Naive thymus-derived CD4-positive, alpha-beta T cell (primary cell): ENCODE data around the gene RAC3. TPM values are rescaled to one million over a fixed set of nuclear protein-coding genes. Genes with fewer than 3 reads are reported as not detected.
A peak's percentile ranks its signal among the peaks of the same experiment; 100 is the strongest.

Experiments
- ATAC-seq: fragments of 150-1000 bp; cut with Tn5 transposase; 2 replicates; pipeline ENCODE4 v1.10.0; 2021; ENCODE audit warnings: mild to moderate bottlenecking, moderate library complexity
- CTCF ChIA-PET: fragments of 350-600 bp; sonication (Branson Sonifier 250); formaldehyde crosslinking; loops from one replicate; lab custom pipeline; 2021; ENCODE audit warnings: antibody characterized with exemption; lab: Charles Lee
- POLR2A ChIA-PET: fragments of 350-600 bp; sonication (Branson Sonifier 250); formaldehyde crosslinking; loops from one replicate; lab custom pipeline; 2021; ENCODE audit warnings: antibody characterized with exemption, inconsistent platforms; lab: Charles Lee
- DNase-seq, 9 donors: peaks; one replicate each; pipeline versions ENCODE4 v3.0.0 to v3.0.0-alpha.2; 2020 to 2022; ENCODE audit warnings: mixed read lengths in 1 of 9
- H3K27ac ChIP-seq: one replicate; pipeline ENCODE4 v1.7.0; 2013; ENCODE audit warnings: mild to moderate bottlenecking, low read depth, low read length, moderate library complexity
- H3K27me3 ChIP-seq, 2 donors: one replicate each; pipeline ENCODE4 v1.7.0; 2013; ENCODE audit warnings: low read length in 2 of 2, mild to moderate bottlenecking in 2 of 2, moderate library complexity in 2 of 2; ENCODE audit not compliant: control insufficient read depth in 2 of 2, insufficient read depth in 2 of 2
- H3K36me3 ChIP-seq, 3 experiments: 1 replicate in 2 of 3; 2 replicates in 1 of 3; pipeline ENCODE4 v1.7.0; 2013; ENCODE audit warnings: low read length in 3 of 3, mild to moderate bottlenecking in 3 of 3, moderate library complexity in 1 of 3; ENCODE audit not compliant: insufficient read depth in 3 of 3, control insufficient read depth in 2 of 3
- H3K4me1 ChIP-seq, 2 donors: one replicate each; pipeline ENCODE4 v1.7.0; 2013; ENCODE audit warnings: low read length in 2 of 2, mild to moderate bottlenecking in 2 of 2, moderate library complexity in 1 of 2; ENCODE audit not compliant: control insufficient read depth in 2 of 2, insufficient read depth in 2 of 2
- H3K4me3 ChIP-seq: 2 replicates; pipeline ENCODE4 v1.7.0; 2013; ENCODE audit warnings: mild to moderate bottlenecking, low read length
- H3K9me3 ChIP-seq, 3 experiments: 1 replicate in 2 of 3; 2 replicates in 1 of 3; pipeline ENCODE4 v1.7.0; 2013; ENCODE audit warnings: low read length in 3 of 3; ENCODE audit not compliant: control insufficient read depth in 2 of 3
- H3K27ac Mint-ChIP-seq, 9 donors: one replicate each; pipeline ENCODE4 v1.8.0; 2020 to 2022; ENCODE audit warnings: mixed read lengths in 9 of 9, mild to moderate bottlenecking in 8 of 9, moderate library complexity in 5 of 9, inconsistent platforms in 2 of 9
- H3K27me3 Mint-ChIP-seq, 5 donors: one replicate each; pipeline ENCODE4 v1.8.0; 2021 to 2022; ENCODE audit warnings: mixed read lengths in 5 of 5, mild to moderate bottlenecking in 1 of 5
- H3K36me3 Mint-ChIP-seq, 5 donors: one replicate each; pipeline ENCODE4 v1.8.0; 2020 to 2022; ENCODE audit warnings: mixed read lengths in 5 of 5, mild to moderate bottlenecking in 3 of 5, inconsistent platforms in 1 of 5
- H3K4me1 Mint-ChIP-seq, 7 donors: one replicate each; pipeline ENCODE4 v1.8.0; 2020 to 2022; ENCODE audit warnings: mixed read lengths in 7 of 7, mild to moderate bottlenecking in 3 of 7, inconsistent platforms in 1 of 7
- H3K4me3 Mint-ChIP-seq, 10 donors: one replicate each; pipeline ENCODE4 v1.8.0; 2020 to 2022; ENCODE audit warnings: mild to moderate bottlenecking in 10 of 10, mixed read lengths in 10 of 10, moderate library complexity in 6 of 10, inconsistent platforms in 2 of 10
- H3K9me3 Mint-ChIP-seq, 11 donors: one replicate each; pipeline ENCODE4 v1.8.0; 2020 to 2022; ENCODE audit warnings: mixed read lengths in 11 of 11, mild to moderate bottlenecking in 4 of 11, inconsistent platforms in 1 of 11, moderate library complexity in 1 of 11
- intact Hi-C, 2 donors: fragments of 100-400 bp; cut with micrococcal nuclease; formaldehyde crosslinking; loops; one replicate each; pipeline ENCODE4 v1.15.1; 2023
- polyA plus RNA-seq, 2 donors: library from polyadenylated mRNA; unstranded; fragments of 300-500 nt; fragmentation: Illumina TruSeq; gene quantifications; one replicate each; pipeline ENCODE4 v1.2.3, GENCODE V29; 2021
- total RNA-seq, 6 experiments: library from RNA in 5 of 6; stranded (reverse) in 5 of 6; gene quantifications; 1 replicate in 5 of 6; 2 replicates in 1 of 6; pipeline ENCODE4 v1.2.3 and lab custom pipeline; 2021 to 2026

RAC3 gene
- total and polyA plus RNA-seq, 7 experiments from 2014 or later, result 1.3 to 8.5 (median 2.1) TPM; not detected in 2

DNA sequence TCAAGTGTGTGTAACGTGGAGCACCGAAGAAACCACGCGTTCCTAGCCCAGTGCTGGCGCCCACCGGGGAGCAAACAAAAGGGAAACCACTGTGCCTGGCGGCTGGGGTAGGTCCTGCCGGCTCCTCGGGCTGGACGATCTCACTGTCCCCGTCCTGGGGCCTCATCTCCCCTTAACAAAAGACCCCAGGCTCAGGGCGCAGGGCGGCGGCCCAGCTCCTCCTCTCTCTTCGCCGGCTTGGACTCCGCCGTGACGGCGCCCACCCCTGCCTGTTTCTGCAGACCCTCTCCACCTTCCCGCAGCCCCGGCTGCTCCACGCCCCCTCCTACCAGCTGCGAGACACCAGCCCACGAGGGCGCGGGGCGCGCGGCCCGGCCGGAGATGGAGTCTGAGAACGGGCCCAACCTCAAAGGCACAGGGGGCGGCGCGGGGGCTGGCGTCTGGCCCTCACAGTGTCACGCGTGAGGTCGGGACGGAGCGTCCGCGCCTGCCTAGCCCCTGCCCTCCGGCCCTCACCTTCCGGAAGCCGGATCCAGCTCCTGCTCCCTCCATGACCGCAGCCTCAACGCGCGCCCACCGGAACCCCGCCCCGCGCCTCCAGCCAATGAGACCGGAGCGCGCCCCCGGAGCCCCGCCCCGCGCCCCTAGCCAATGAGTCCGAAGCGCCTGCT, 9.0 kb upstream of the RAC3 start, which contains the start of gene CENPX:
TSS of gene CENPX (minus strand) at position 569 of the 671 bp plus-strand sequence. CDS start at position 552, 17 bp downstream.
- no peaks in the 10 kb centered on the region for H3K9me3 ChIP-seq
- H3K4me1 ChIP-seq, result peaks cover 16 to 29% of the 10 kb centered on the region in 2 donors
- ATAC-seq (no peak), DNase-seq (no peak)
- H3K9me3 Mint-ChIP-seq, result no peaks in the 10 kb centered on the region
- H3K27me3 Mint-ChIP-seq, result no peaks in the 10 kb centered on the region
- ChIA-PET POLR2A (interaction anchor here (0.6 to 4.6 kb wide), 12 partner anchors 15 to 207 kb away, joined by 3 to 29 read pairs (median 5); partner anchors contain the start of genes DCXR, DUS1L, NOTUM and SLC16A3), CTCF (interaction anchor here (0.9 to 6.1 kb wide), 5 partner anchors 15 to 69 kb away, joined by 3 to 122 read pairs (median 4); partner anchors contain the start of genes DCXR and NOTUM)
- intact Hi-C loops, result loop anchor here (1.0 to 5.0 kb wide), 7 partner anchors 54 to 730 kb away; partner anchors contain the start of genes MCRIP1 (in 2 of the 2), ALYREF (in 1 of the 2), ANAPC11 (in 1 of the 2) and HEXD (in 1 of the 2)
- H3K27me3 ChIP-seq, result no peaks in the 10 kb centered on the region
- peak within 1 kb of the TSS in 6 of 9 donors; percentile 64 to 88 (median 76) for H3K27ac Mint-ChIP-seq
- H3K4me3 Mint-ChIP-seq, result peak within 1 kb of the TSS; percentile 80 to 91 (median 84)
- peak within 1 kb of the TSS; percentile 71 for H3K4me3 ChIP-seq
- peaks cover 0 to 23% (median 0%) of the 10 kb centered on the region in 3 experiments for H3K36me3 ChIP-seq
- peaks cover 0 to 2% (median 0%) of the 10 kb centered on the region in 5 donors for H3K36me3 Mint-ChIP-seq
- peak within 1 kb of the TSS; percentile 65 for H3K27ac ChIP-seq
- H3K4me1 Mint-ChIP-seq, result peaks cover 5 to 28% (median 22%) of the 10 kb centered on the region in 7 donors

DNA sequence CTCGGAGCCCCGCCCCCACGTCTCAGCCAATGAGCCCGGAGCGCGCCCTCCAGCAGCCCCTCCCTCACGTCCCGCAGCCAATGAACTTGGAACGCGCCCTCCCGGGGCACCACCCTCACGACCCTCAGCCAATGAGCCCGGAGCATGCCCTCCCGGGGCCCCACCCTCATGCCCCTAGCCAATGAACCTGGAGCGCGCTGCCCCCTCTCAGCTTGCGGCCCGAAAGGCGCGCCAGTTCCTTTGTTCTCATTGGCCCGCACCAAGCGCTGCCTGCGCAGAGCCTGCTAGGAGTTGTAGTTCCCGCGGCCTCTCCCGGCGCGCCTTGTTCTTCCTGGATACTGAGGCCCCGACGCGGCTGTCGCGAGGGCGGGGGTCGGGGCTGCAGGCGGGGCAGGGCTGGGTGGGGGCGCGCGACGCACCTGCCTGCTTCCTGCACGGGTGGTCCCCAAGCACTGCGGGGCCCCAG, 8.5 kb upstream of the RAC3 start, which contains the start of gene LRRC45:
TSS of gene LRRC45 (plus strand) at position 325 of the 466 bp plus-strand sequence. CDS start 339 bp downstream, outside the sequence.
- Mint-ChIP-seq H3K4me1 (peaks cover 7 to 28% (median 22%) of the 10 kb centered on the region in 7 donors), H3K4me3 (peak within 1 kb of the TSS; percentile 80 to 91 (median 84)), H3K27ac (peak within 1 kb of the TSS in 7 of 9 donors; percentile 41 to 88 (median 66)), H3K27me3 (no peaks in the 10 kb centered on the region), H3K9me3 (no peaks in the 10 kb centered on the region), H3K36me3 (peaks cover 0 to 2% (median 0%) of the 10 kb centered on the region in 5 donors)
- POLR2A ChIA-PET, result interaction anchor here (1.0 to 4.6 kb wide), 7 partner anchors 24 to 178 kb away, joined by 3 to 29 read pairs (median 5); partner anchors contain the start of genes DUS1L and NOTUM
- Histone ChIP-seq H3K27ac (peak within 1 kb of the TSS; percentile 65), H3K4me3 (peak within 1 kb of the TSS; percentile 71), H3K4me1 (peaks cover 16 to 29% of the 10 kb centered on the region in 2 donors), H3K9me3 (no peaks in the 10 kb centered on the region), H3K27me3 (no peaks in the 10 kb centered on the region), H3K36me3 (peaks cover 0 to 21% (median 0%) of the 10 kb centered on the region in 3 experiments)
- CTCF ChIA-PET, result interaction anchor here (0.9 to 6.1 kb wide), 5 partner anchors 14 to 70 kb away, joined by 3 to 122 read pairs (median 4); partner anchors contain the start of genes DCXR and NOTUM
- intact Hi-C loops, result loop anchor here (1.0 to 5.0 kb wide), 16 partner anchors 14 to 730 kb away; partner anchors contain the start of genes ASPSCR1 (in 2 of the 2), DCXR (in 2 of the 2), HEXD (in 2 of the 2) and MCRIP1 (in 2 of the 2)
- ATAC-seq, result peak; percentile 97
- DNase-seq, result peak; percentile 97 to 100 (median 100)

DNA sequence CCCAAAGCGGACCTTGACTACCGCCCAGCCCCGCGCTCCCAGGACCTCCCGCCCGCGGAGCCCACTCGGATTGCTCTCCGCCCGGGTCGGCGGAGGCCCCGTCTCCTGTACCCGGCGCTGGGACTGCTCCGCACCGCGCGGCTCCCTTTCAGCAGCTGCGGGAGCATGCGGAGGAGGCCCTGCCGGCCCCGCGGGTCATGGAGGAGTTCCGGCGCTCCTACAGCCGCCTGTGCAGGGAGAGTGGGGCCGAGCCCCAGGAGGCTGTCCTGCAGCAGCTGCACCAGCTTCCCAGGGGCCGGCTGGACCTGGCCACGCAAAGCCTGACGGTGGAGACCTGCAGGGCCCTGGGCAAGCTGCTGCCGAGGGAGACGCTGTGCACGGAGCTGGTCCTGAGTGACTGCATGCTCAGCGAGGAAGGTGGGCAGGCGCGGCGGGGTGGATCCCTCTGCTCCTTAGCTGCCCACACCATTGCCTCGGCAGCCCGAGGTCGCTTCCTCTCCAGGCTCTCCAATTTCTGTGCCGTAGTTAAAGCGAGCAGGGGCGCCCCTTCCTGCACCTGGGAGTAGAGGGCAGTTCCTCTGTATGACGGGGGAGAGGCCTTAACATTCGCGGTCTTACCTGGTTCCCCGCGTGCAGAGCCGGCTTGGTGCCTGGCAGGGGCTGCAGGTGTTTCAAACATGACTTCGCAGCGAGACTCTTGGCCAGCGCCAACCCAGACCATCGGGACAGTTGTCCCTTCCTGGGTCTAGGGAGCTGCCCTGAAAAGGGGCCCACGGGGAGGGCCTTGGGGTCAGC, 7.8 kb upstream of the RAC3 start:
- no peak for ATAC-seq

DNA sequence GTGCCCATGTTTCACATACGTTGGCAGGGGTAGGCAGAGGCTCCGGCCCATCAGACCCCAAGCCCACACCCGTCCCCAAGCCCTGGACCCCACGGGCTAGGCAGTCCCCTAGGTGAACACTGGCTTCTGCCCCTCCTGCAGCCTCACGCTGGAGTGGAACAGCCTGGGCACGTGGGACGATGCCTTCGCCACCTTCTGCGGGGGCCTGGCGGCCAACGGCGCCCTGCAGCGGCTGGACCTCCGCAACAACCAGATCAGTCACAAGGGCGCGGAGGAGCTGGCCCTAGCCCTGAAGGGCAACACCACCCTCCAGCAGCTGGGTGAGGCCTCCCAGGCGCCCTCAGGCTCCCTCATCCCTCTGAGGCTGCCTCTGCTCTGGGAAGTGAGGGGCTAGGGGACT, 6.6 kb upstream of the RAC3 start:
- intact Hi-C loops, result loop anchor here (5.0 kb wide), 4 partner anchors 113 to 392 kb away; partner anchors contain the start of genes MCRIP1 (in 2 of the 2), HEXD (in 1 of the 2), OGFOD3 (in 1 of the 2) and PCYT2 (in 1 of the 2)
- H3K4me3 Mint-ChIP-seq, result peak overlapping the region in 2 of 10 donors; percentile 9 to 84
- peaks cover 0 to 6% (median 0%) of the 10 kb centered on the region in 5 donors for H3K36me3 Mint-ChIP-seq
- peaks cover 7 to 32% (median 26%) of the 10 kb centered on the region in 7 donors for H3K4me1 Mint-ChIP-seq
- no peaks in the 10 kb centered on the region for H3K9me3 Mint-ChIP-seq
- Histone ChIP-seq H3K27me3 (no peaks in the 10 kb centered on the region), H3K4me1 (peaks cover 17 to 34% of the 10 kb centered on the region in 2 donors), H3K9me3 (no peaks in the 10 kb centered on the region), H3K36me3 (peaks cover 0 to 11% (median 0%) of the 10 kb centered on the region in 3 experiments), H3K27ac (no peak overlapping the region), H3K4me3 (no peak overlapping the region)
- no peak overlapping the region for H3K27ac Mint-ChIP-seq
- CTCF ChIA-PET, result no interaction called here
- H3K27me3 Mint-ChIP-seq, result no peaks in the 10 kb centered on the region
- DNase-seq, result no peak
- POLR2A ChIA-PET, result no interaction called here
- ATAC-seq, result no peak

More for the DNA sequence above, 7.8 kb upstream of the RAC3 start:
- Mint-ChIP-seq H3K27ac (peak overlapping the region in 1 of 9 donors; percentile 43), H3K27me3 (no peaks in the 10 kb centered on the region), H3K9me3 (no peaks in the 10 kb centered on the region), H3K4me3 (peak overlapping the region; percentile 72 to 89 (median 83)), H3K36me3 (peaks cover 0 to 2% (median 0%) of the 10 kb centered on the region in 5 donors), H3K4me1 (peaks cover 7 to 28% (median 22%) of the 10 kb centered on the region in 7 donors)
- Histone ChIP-seq H3K27ac (peak overlapping the region; percentile 3), H3K4me3 (peak overlapping the region; percentile 68), H3K27me3 (no peaks in the 10 kb centered on the region), H3K36me3 (peaks cover 0 to 15% (median 0%) of the 10 kb centered on the region in 3 experiments), H3K4me1 (peaks cover 16 to 29% of the 10 kb centered on the region in 2 donors), H3K9me3 (no peaks in the 10 kb centered on the region)
- peak in 2 of 9 donors; percentile 23 to 25 for DNase-seq
- CTCF ChIA-PET, result interaction anchor here (1.0 to 6.1 kb wide), 2 partner anchors 14 to 62 kb away, joined by 3 to 122 read pairs; partner anchors contain the start of genes DCXR and NOTUM
- intact Hi-C loops, result loop anchor here (1.0 to 5.0 kb wide), 15 partner anchors 14 to 729 kb away; partner anchors contain the start of genes ASPSCR1 (in 2 of the 2), DCXR (in 2 of the 2), HEXD (in 2 of the 2) and MCRIP1 (in 2 of the 2)
- POLR2A ChIA-PET, result interaction anchor here (0.9 to 4.6 kb wide), 6 partner anchors 56 to 177 kb away, joined by 3 to 29 read pairs (median 4); partner anchors contain the start of gene NOTUM

DNA sequence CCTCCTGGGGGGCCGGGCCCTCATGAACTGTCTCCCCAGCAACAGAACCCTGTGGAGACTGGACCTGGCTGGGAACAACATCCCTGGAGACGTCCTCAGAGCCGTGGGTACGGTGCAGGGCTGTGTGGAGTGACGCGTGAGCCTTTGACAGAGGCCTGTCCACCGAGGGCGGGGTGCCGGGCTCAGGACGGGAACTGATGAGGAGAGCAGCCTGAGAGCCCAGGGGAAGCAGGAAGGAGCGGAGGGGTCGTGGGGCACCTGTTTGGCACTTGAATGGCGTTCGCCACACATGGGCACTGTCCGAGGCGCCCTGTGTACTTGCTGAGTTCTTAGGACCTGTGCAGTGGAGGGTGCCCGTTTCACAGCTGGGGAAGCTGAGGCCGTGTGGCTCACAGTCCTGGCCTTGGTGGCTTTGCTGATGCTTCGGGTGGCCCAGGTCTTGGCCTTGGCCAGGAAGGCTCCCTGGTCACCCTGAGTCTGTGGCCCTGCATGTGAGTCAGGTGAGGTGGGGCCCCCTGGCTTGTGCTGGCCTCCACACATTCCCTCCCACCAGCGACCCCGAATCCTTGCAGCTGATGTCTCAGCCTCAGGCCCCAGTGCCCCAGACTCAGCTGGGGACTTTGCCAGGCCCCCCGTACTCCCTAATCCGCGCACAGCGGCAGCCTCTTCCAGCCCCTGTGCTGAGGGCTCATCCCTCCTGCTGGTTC, 5.9 kb upstream of the RAC3 start:
- H3K36me3 ChIP-seq, result peaks cover 0 to 11% (median 0%) of the 10 kb centered on the region in 3 experiments
- Mint-ChIP-seq H3K27ac (no peak overlapping the region), H3K36me3 (peaks cover 0 to 6% (median 0%) of the 10 kb centered on the region in 5 donors), H3K4me1 (peaks cover 7 to 30% (median 23%) of the 10 kb centered on the region in 7 donors), H3K27me3 (no peaks in the 10 kb centered on the region), H3K4me3 (peak overlapping the region in 2 of 10 donors; percentile 58 to 59), H3K9me3 (peaks cover 0 to 1% (median 0%) of the 10 kb centered on the region in 11 donors)
- no peaks in the 10 kb centered on the region for H3K9me3 ChIP-seq
- no peak overlapping the region for H3K4me3 ChIP-seq
- no peaks in the 10 kb centered on the region for H3K27me3 ChIP-seq
- ATAC-seq, result no peak
- ChIA-PET CTCF (interaction anchor here (0.7 to 1.6 kb wide), 3 partner anchors 12 to 66 kb away, joined by 3 to 6 read pairs (median 4); partner anchors contain the start of gene DCXR), POLR2A (interaction anchor here (1.0 to 2.0 kb wide), 2 partner anchors 11 to 63 kb away, joined by 3 to 10 read pairs; partner anchors contain the start of gene DCXR)
- H3K4me1 ChIP-seq, result peaks cover 22 to 33% of the 10 kb centered on the region in 2 donors
- intact Hi-C loops, result no loop called here
- DNase-seq, result no peak
- H3K27ac ChIP-seq, result no peak overlapping the region
